ENCODE data around the gene STARD5. TPM values are rescaled to one million over a fixed set of nuclear protein-coding genes. Genes with fewer than 3 reads are reported as not detected.

STARD5 gene
- polyA plus RNA-seq, 2 of the 4 experiments (the other 2 are of a cell fraction) = 2.1 to 2.8 TPM

- CTCF ChIA-PET = interaction anchor here (0.6 to 20.2 kb wide), 10 partner anchors 8 to 177 kb away, joined by 3 to 361 read pairs (median 6); no protein-coding TSS in a partner anchor
- Histone ChIP-seq H3K9me3 (no peaks in the 10 kb centered on the region; the same call in 2 of the 3 replicates), H3K4me3 (no peak overlapping the region), H3K4me2 (no peak overlapping the region), H3K27ac (no peak overlapping the region), H3K4me1 (no peaks in the 10 kb centered on the region)
- no peak for TF ChIP-seq JUNB (IDR thresholded peaks at IDR 0.05)
- POLR2A ChIA-PET = no interaction called here
- WGBS (ENCODE audit: missing lambda C conversion rate) = 26% methylated on average over 4 of the region's 5 CpGs
- no peak for FAIRE-seq
- DNase-seq (ENCODE audit: low read depth in 1 of 2, low spot score in 1 of 2) = no peak
- ATAC-seq = no peak
Measured at GRCh38 chr15:81282911-81283310, 41.0 kb downstream of the STARD5 start.

- H3K4me2 ChIP-seq = no peak overlapping the region
- no peak overlapping the region for H3K27ac ChIP-seq
- WGBS (ENCODE audit: missing lambda C conversion rate) = 66% methylated on average over 18 of the region's 18 CpGs
- no peak for FAIRE-seq
- H3K4me1 ChIP-seq = no peaks in the 10 kb centered on the region
- no peak overlapping the region for H3K4me3 ChIP-seq
- no peak for TF ChIP-seq HES2 (IDR thresholded peaks at IDR 0.05)
- TF ChIP-seq MAX (IDR thresholded peaks at IDR 0.05) = no peak
- no peak for TF ChIP-seq GATA3 (IDR thresholded peaks at IDR 0.05; ENCODE audit: borderline replicate concordance)
- TF ChIP-seq SREBF2 (IDR thresholded peaks at IDR 0.05) = no peak
- TF ChIP-seq MAZ (IDR thresholded peaks at IDR 0.05; ENCODE audit: borderline replicate concordance, low read depth, low read length) = no peak
- no peak for TF ChIP-seq FOSL2 (IDR thresholded peaks at IDR 0.05)
- no peak for TF ChIP-seq FOSL2 (CRISPR knock-in tag; IDR thresholded peaks at IDR 0.05)
- no peak for TF ChIP-seq ZNF302 (CRISPR knock-in tag; IDR thresholded peaks at IDR 0.05)
- H3K9me3 ChIP-seq = peaks cover under 1% of the 10 kb centered on the region; the same call in 1 of the 3 replicates
- no peak for DNase-seq (ENCODE audit: low read depth in 1 of 2, low spot score in 1 of 2)
- ATAC-seq = no peak
- ChIA-PET POLR2A (no interaction called here), CTCF (interaction anchor here (0.7 to 20.2 kb wide), 5 partner anchors 8 to 118 kb away, joined by 3 to 361 read pairs (median 22); no protein-coding TSS in a partner anchor)
Measured at GRCh38 chr15:81282606-81282895, 41.4 kb downstream of the STARD5 start.

- DNase-seq (ENCODE audit: low read depth in 1 of 2, low spot score in 1 of 2) = no peak
- POLR2A ChIA-PET = no interaction called here
Measured at GRCh38 chr15:81281766-81282605, 42.0 kb downstream of the STARD5 start.

More at GRCh38 chr15:81281766-81282605, 42.0 kb downstream of the STARD5 start:
- WGBS (ENCODE audit: missing lambda C conversion rate) = 57% methylated on average over 12 of the region's 12 CpGs
- Histone ChIP-seq H3K4me3 (no peak overlapping the region), H3K27ac (no peak overlapping the region), H3K9me3 (peaks cover 6% of the 10 kb centered on the region; the same call in 2 of the 3 replicates), H3K4me1 (no peaks in the 10 kb centered on the region), H3K4me2 (no peak overlapping the region)
- FAIRE-seq = no peak
- CTCF ChIA-PET = interaction anchor here (0.7 to 20.2 kb wide), 5 partner anchors 7 to 128 kb away, joined by 3 to 361 read pairs (median 22); no protein-coding TSS in a partner anchor
- TF ChIP-seq CHD2 (IDR thresholded peaks at IDR 0.05; ENCODE audit: low read length, partially characterized antibody) (no peak), POLR2A (IDR thresholded peaks at IDR 0.05; ENCODE audit: low read length) (no peak), HOXA7 (CRISPR knock-in tag; IDR thresholded peaks at IDR 0.05) (no peak), TP53 (CRISPR knock-in tag; IDR thresholded peaks at IDR 0.05) (no peak), KDM1A (IDR thresholded peaks at IDR 0.05; ENCODE audit: low read depth) (no peak), USF2 (IDR thresholded peaks at IDR 0.05) (no peak), HES2 (IDR thresholded peaks at IDR 0.05) (no peak), EHMT2 (IDR thresholded peaks at IDR 0.05; ENCODE audit: low read depth) (no peak), MYC (IDR thresholded peaks at IDR 0.05; ENCODE audit: borderline replicate concordance, low read length) (no peak), POLR2AphosphoS2 (conservative IDR thresholded peaks at IDR 0.05; ENCODE audit: low read length) (no peak), ATOH8 (CRISPR knock-in tag; IDR thresholded peaks at IDR 0.05; ENCODE audit: low read depth) (no peak), ZNF302 (CRISPR knock-in tag; IDR thresholded peaks at IDR 0.05) (no peak), RARB (CRISPR knock-in tag; IDR thresholded peaks at IDR 0.05) (no peak), JUNB (IDR thresholded peaks at IDR 0.05) (no peak), EHF (CRISPR knock-in tag; IDR thresholded peaks at IDR 0.05) (no peak), NPAS2 (CRISPR knock-in tag; IDR thresholded peaks at IDR 0.05; ENCODE audit: borderline replicate concordance) (no peak), REST (IDR thresholded peaks at IDR 0.05) (no peak), E2F6 (IDR thresholded peaks at IDR 0.05; ENCODE audit: borderline replicate concordance, low read depth) (no peak), ELK1 (IDR thresholded peaks at IDR 0.05; ENCODE audit: low read depth, low read length) (no peak)
- ATAC-seq = no peak
